PC-3 (cell line): Measurements from ENCODE around the gene GABRP. TPM values are rescaled to one million over a fixed set of nuclear protein-coding genes. Genes with fewer than 3 reads are reported as not detected.

Experiments
- ATAC-seq: fragments of 200-7000 bp; cut with Tn5 transposase; 2 replicates; pipeline ENCODE4 v1.9.1; 2020; ENCODE audit warnings: mild to moderate bottlenecking, moderate library complexity
- BruUV-seq: library from RNA; stranded (reverse); fragments of 400-500 nt; replicated peaks from 2 replicates; lab custom pipeline; 2021; lab: Mats Ljungman, UMichigan
- CTCF ChIA-PET: fragments of 300-600 bp; sonication (Branson Sonifier 250); formaldehyde crosslinking; loops from one replicate; lab custom pipeline; 2022; ENCODE audit warnings: antibody characterized with exemption; lab: Charles Lee
- POLR2A ChIA-PET: fragments of 300-600 bp; sonication (Branson Sonifier 250); formaldehyde crosslinking; loops from one replicate; lab custom pipeline; 2022; ENCODE audit warnings: antibody characterized with exemption; ENCODE audit not compliant: unreplicated experiment; lab: Charles Lee
- DNase-seq: peaks from one replicate; pipeline ENCODE4 v3.0.0-alpha.2; 2015
- H2AFZ ChIP-seq: fragments of 300-600 bp; sonication (generic); 2 replicates; pipeline ENCODE4 v1.6.0; 2016; ENCODE audit warnings: antibody characterized with exemption, low read length
- H3F3A ChIP-seq: fragments of 300-600 bp; sonication (generic); one replicate; pipeline ENCODE4 v1.6.0; 2017; ENCODE audit warnings: antibody characterized with exemption, low read length, control low read depth, mild to moderate bottlenecking; ENCODE audit not compliant: unreplicated experiment
- H3K27ac ChIP-seq: fragments of 300-600 bp; sonication (generic); 2 replicates; pipeline ENCODE4 v1.5.1; 2016; ENCODE audit warnings: mild to moderate bottlenecking, low read length
- H3K27me3 ChIP-seq: fragments of 300-600 bp; sonication (generic); 2 replicates; pipeline ENCODE4 v1.6.1; 2016; ENCODE audit warnings: low read length, mixed read lengths
- H3K36me3 ChIP-seq: fragments of 300-600 bp; sonication (generic); 2 replicates; pipeline ENCODE4 v1.6.1; 2016; ENCODE audit warnings: low read depth, mixed run types, low read length, mixed read lengths
- H3K4me1 ChIP-seq: fragments of 300-600 bp; sonication (generic); 2 replicates; pipeline ENCODE4 v1.5.1; 2016; ENCODE audit warnings: low read length; ENCODE audit not compliant: insufficient read depth
- H3K4me2 ChIP-seq: fragments of 300-600 bp; sonication (generic); 2 replicates; pipeline ENCODE4 v1.6.0; 2016; ENCODE audit warnings: low read length
- H3K4me3 ChIP-seq: fragments of 300-600 bp; sonication (generic); 2 replicates; pipeline ENCODE4 v1.5.1; 2016; ENCODE audit warnings: mild to moderate bottlenecking, low read length, mixed read lengths
- H3K79me2 ChIP-seq: fragments of 300-600 bp; sonication (generic); 2 replicates; pipeline ENCODE4 v1.6.1; 2017; ENCODE audit warnings: low read length, mixed read lengths
- H3K9ac ChIP-seq: fragments of 300-600 bp; sonication (generic); 2 replicates; pipeline ENCODE4 v1.6.0; 2016; ENCODE audit warnings: mild to moderate bottlenecking, low read length
- H3K9me2 ChIP-seq: fragments of 300-600 bp; sonication (generic); replicated peaks from 2 replicates; pipeline ENCODE4 v1.6.1; 2016; ENCODE audit warnings: mixed run types, low read length, mixed read lengths
- H3K9me3 ChIP-seq: fragments of 300-600 bp; sonication (generic); 2 replicates; pipeline ENCODE4 v1.6.1; 2016; ENCODE audit warnings: low read length, mixed read lengths
- H4K20me1 ChIP-seq: fragments of 300-600 bp; sonication (generic); 2 replicates; pipeline ENCODE4 v1.6.1; 2016; ENCODE audit warnings: low read length, mixed read lengths
- CTCF ChIP-seq: fragments of 300-600 bp; sonication (generic); conservative IDR thresholded peaks from 2 replicates; pipeline ENCODE4 v1.5.1; 2017; ENCODE audit warnings: antibody characterized with exemption, low read depth, mild to moderate bottlenecking, low read length
- EZH2 ChIP-seq: fragments of 300-600 bp; sonication (generic); IDR thresholded peaks from one replicate; pipeline ENCODE4 v1.6.1; 2017; ENCODE audit warnings: antibody characterized with exemption, mild to moderate bottlenecking, low read length; ENCODE audit not compliant: unreplicated experiment
- EZH2phosphoT487 ChIP-seq: fragments of 300-600 bp; sonication (generic); IDR thresholded peaks from 2 replicates; pipeline ENCODE4 v1.6.1; 2018; ENCODE audit warnings: mild to moderate bottlenecking, antibody characterized with exemption, low read length, borderline replicate concordance
- intact Hi-C: fragments of 100-400 bp; cut with micrococcal nuclease; formaldehyde crosslinking; loops from 2 replicates; pipeline ENCODE4 v1.9.0; 2023
- total RNA-seq: library from RNA; depleted of rRNA; stranded (reverse); fragments of >200 nt; gene quantifications from 2 replicates; pipeline ENCODE4 v1.2.3, GENCODE V29; 2014

GABRP gene
- total RNA-seq, 1 experiment from 2014 or later, result not detected

DNA sequence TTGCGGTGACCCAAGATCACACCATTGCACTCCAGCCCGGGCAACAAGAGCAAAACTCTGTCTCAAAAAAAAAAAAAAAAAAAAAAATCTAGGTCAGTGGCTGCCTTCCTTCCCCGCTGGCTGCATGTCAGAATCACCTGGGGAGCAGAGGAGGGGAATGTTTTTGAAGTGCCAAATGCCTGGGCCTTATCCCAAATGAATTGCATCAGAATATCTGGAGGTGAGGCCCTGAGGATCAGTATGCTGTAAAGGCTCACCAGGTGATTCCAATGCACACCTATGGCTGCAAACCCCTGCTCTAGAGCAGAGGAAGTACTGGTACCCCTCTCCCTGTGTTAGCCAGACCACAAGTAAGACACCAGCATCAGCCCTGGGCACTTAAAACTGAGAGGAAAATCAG lies 44.7 kb upstream of the GABRP start:
- H3K9me2 ChIP-seq, result no peaks in the 10 kb centered on the region
- H3F3A ChIP-seq, result no peaks in the 10 kb centered on the region
- ChIA-PET POLR2A (no interaction called here), CTCF (no interaction called here)
- no peak for ATAC-seq
- H3K79me2 ChIP-seq, result no peaks in the 10 kb centered on the region
- no peaks in the 10 kb centered on the region for H3K4me1 ChIP-seq
- H3K27ac ChIP-seq, result no peak overlapping the region
- H2AFZ ChIP-seq, result no peak overlapping the region
- H3K9ac ChIP-seq, result no peak overlapping the region
- H3K4me3 ChIP-seq, result no peak overlapping the region
- H3K27me3 ChIP-seq, result no peaks in the 10 kb centered on the region
- no peaks in the 10 kb centered on the region for H4K20me1 ChIP-seq
- intact Hi-C loops, result no loop called here
- H3K36me3 ChIP-seq, result no peaks in the 10 kb centered on the region
- BruUV-seq, result no TSS peak
- TF ChIP-seq CTCF (no peak), EZH2phosphoT487 (no peak), EZH2 (no peak)
- H3K9me3 ChIP-seq, result no peaks in the 10 kb centered on the region
- DNase-seq, result no peak
- no peak overlapping the region for H3K4me2 ChIP-seq

DNA sequence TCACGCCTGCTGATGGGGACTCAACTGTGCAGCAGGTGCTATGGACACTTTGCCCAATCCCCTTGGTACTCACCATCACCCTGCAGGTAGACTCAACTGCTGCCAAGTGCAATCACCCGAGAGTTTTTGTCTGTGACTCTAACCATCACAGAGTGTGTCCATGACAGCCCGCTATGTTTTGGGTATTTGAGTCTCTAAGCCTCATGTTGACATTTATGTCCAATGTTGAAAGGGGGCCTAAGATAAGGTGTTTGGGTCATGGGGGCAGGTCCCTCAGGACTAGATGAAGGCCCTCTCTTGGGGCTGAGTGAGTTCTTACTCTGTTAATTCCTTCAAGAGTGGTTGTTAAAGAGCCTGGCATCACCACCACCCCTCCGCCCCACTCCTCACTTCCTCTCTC lies 44.1 kb upstream of the GABRP start:
- Histone ChIP-seq H2AFZ (no peak overlapping the region), H3F3A (no peaks in the 10 kb centered on the region), H3K9me3 (no peaks in the 10 kb centered on the region), H3K27ac (no peak overlapping the region), H3K4me2 (no peak overlapping the region), H3K27me3 (no peaks in the 10 kb centered on the region), H3K79me2 (no peaks in the 10 kb centered on the region), H3K4me3 (no peak overlapping the region), H3K36me3 (no peaks in the 10 kb centered on the region), H4K20me1 (no peaks in the 10 kb centered on the region), H3K9ac (no peak overlapping the region), H3K4me1 (no peaks in the 10 kb centered on the region), H3K9me2 (no peaks in the 10 kb centered on the region)
- DNase-seq (no peak), ATAC-seq (no peak)
- CTCF ChIA-PET, result no interaction called here
- intact Hi-C loops, result no loop called here
- BruUV-seq, result no TSS peak
- POLR2A ChIA-PET, result no interaction called here
- TF ChIP-seq EZH2 (no peak), CTCF (no peak), EZH2phosphoT487 (no peak)

GRCh38 chr5:170740551-170741205 lies 42.8 kb upstream of the GABRP start:
- TF ChIP-seq EZH2phosphoT487 (no peak), EZH2 (no peak), CTCF (no peak)
- DNase-seq, result no peak
- Histone ChIP-seq H3K4me3 (no peak overlapping the region), H2AFZ (no peak overlapping the region), H3K9ac (no peak overlapping the region), H3K9me3 (no peaks in the 10 kb centered on the region), H3K27ac (no peak overlapping the region), H4K20me1 (no peaks in the 10 kb centered on the region), H3K4me1 (no peaks in the 10 kb centered on the region; the same call in 1 of the 2 replicates), H3F3A (no peaks in the 10 kb centered on the region), H3K27me3 (no peaks in the 10 kb centered on the region), H3K79me2 (no peaks in the 10 kb centered on the region), H3K9me2 (no peaks in the 10 kb centered on the region), H3K4me2 (no peak overlapping the region), H3K36me3 (no peaks in the 10 kb centered on the region)
- no peak for ATAC-seq
- ChIA-PET CTCF (no interaction called here), POLR2A (no interaction called here)
- intact Hi-C loops, result loop anchor here (5.0 kb wide), 1 partner anchor 602 kb away; no protein-coding TSS in a partner anchor
- no TSS peak for BruUV-seq
